ENCODE results near the gene P2RY13.

P2RY13 gene

DNA sequence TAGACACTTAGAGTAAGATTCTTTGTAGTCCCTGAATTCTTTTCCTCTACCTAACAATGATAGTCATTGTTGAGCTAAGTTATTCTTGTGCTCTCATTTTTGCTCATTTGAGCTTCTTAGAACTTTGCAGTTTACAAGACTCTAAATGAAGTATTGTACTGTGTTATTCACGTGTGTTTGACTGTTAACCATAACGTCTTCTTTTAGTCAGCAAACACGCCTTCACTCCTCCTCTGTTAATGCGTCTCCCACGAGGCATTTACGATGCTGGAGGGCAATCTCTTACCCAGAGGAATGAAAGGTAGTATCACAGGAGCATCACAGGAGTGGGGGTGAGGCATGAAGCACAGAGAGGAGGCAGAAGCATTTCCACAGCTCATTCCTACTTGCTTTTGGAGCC is 36.2 kb downstream of the P2RY13 start:
- DNase-seq (ENCODE audit: low spot score) = no peak

DNA sequence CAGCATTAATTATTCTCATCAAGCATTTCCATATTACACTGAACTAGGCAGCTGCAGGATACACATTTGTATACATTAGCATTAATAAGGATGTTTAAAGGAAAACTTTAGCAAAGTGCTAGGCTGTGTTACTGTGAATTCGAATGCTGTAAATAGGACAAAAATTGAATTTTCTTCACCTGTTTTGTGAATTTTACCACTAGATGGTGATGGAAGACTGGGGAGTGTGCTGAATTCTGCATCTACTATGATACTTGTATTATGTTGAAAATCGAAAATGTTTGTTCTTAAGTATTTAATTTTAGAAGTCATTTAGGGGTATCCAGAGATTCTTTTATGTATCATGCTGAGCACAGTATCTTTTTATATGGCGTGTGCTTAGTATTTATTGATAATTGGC is 38.7 kb downstream of the P2RY13 start:
- DNase-seq (ENCODE audit: low spot score) = no peak

DNA sequence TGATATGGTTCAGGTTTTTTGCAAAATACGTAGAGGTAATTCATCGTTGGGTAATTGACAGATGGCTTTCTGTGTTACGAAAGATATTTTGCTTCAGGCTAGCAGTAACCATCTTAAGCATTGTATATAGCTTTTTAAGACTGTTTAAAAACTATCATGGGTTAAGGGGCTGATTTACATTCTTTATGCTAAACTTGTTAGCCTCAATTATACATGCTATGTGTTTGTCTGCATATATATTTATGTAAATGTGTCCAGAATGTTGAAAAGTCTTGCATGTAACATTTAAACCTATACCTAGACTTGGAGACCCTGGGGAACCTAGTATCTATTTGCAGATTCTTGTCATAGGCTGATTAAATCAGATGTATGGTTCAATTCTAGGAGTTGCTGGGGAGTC is 39.9 kb downstream of the P2RY13 start:
- no peak for DNase-seq (ENCODE audit: low spot score)

GRCh38 chr3:151285940-151286339 is 43.4 kb downstream of the P2RY13 start:
- no peak for DNase-seq (ENCODE audit: low spot score)

DNA sequence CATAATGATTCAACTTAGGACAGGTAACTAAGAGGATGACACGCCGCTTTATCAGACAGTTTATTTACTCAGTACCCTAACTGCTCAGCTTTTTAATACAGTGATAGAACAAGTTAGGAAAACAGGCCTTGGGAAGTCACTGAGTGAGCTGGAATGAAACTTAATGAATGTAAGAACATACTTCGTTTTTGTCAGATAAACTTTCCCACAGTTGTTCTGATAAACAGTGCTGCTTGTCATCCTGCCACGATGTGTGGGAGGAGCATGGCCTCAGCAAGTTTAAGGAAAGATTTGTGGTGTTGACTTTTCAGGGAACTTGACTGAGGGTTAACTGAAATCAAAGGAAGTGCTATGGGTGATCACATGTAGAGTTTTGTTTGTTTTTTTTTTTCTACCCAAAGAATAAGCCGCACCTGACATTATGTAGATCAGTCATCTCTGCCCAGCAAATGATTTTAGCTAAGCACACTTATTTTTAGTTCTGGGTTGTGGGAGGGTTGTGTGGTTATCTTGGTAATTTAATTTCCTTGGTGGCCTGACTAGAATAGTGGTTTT is 45.4 kb downstream of the P2RY13 start:
- DNase-seq (ENCODE audit: low spot score) = no peak

- no peak for DNase-seq (ENCODE audit: low spot score)
These were observed 46.0 kb downstream of the P2RY13 start for GRCh38 chr3:151283387-151283786.

DNA sequence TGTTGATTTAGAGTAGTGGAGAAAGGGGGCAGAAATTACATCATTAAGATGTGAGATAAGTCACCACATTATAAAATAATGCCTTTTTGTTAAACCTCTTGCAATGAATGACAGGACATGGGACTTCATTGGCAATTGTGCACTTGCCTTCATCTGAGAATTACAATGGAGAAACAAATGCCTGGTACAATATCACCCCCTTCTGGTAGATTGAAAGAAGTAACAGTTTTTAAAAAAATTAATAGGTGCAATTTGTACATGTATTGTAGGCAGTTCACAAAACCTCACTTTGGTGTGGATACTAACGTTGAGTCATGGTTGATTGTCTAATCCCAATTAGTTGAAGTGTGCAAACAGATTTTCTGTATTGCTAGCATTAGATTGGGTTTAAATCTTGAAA is 46.4 kb downstream of the P2RY13 start:
- peak; percentile 48 for DNase-seq (ENCODE audit: low spot score)

DNA sequence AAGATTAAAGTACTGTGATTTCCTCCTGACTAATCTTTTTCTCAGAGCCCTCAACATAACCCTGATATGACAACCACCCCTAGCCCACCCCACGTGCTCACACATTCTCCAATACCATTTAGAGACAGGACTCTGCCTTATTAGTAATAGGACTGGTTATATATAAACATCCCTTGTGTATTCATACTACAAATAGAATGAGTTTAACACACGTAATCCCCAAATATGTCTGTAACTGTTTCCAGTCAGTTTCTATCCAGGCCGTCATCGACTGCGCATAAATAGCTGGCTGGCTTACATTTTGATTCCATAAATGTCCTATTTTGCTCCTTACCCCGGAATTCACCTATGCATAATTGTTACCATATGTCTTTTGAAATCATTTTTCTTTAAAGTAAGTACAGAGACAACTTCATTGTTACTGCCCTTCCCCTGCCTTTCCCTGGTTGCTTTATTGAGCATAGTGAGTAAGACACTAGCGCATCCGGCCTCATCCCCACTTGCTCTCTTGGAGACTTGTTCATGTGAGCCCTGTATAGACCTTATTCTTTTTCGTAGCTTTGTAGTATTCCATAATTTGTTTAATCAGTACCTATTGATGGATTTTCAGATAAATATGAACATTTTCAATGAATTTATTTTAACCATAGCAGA is 47.6 kb downstream of the P2RY13 start:
- DNase-seq (ENCODE audit: low spot score) = no peak

DNA sequence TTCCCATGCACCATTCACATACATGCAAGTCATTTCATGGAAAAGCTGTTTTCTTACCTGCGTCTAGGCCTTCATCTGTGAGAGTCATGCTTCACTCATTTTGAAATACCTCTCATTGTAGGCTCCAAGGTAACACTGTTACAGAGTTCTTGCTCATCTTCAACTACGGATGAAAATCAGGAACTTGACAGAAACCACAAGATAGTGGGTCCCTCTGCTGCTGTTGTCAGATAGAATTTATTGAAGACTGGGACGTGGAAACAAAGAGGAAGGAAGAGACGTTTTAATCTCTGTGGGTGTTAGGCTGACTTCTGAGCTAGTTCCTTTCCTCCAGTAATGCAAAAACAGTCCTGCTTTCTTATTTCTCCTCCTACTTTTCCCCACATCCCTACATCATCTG is 51.1 kb downstream of the P2RY13 start, which contains the start of gene P2RY14:
TSS of gene P2RY14 (minus strand) at position 313 of the 400 bp plus-strand sequence. CDS start 64,226 bp downstream, outside the sequence.
- no peak for DNase-seq (ENCODE audit: low spot score)

- DNase-seq (ENCODE audit: low spot score) = no peak
These were observed 52.7 kb downstream of the P2RY13 start for GRCh38 chr3:151276687-151277042.

All from D341Med (cell line).